SH-SY5Y (cell line): ENCODE results near the gene STAM.

ENCODE experiments used
- GATA2 ChIP-seq: IDR thresholded peaks from 2 replicates; pipeline ENCODE4 v1.6.1; 2011; ENCODE audit warnings: mild to moderate bottlenecking, low read depth, low read length
- GATA3 ChIP-seq: IDR thresholded peaks from 2 replicates; pipeline ENCODE4 v1.6.1; 2011; ENCODE audit warnings: low read depth, mild to moderate bottlenecking, low read length, moderate library complexity

Gene STAM

GRCh38 chr10:17683541-17683940 lies 39.6 kb downstream of the STAM start:
- TF ChIP-seq GATA3 = no peak
- no peak for TF ChIP-seq GATA2

GRCh38 chr10:17684537-17684936 lies 40.6 kb downstream of the STAM start:
- TF ChIP-seq GATA3 (no peak), GATA2 (no peak)

- TF ChIP-seq GATA2 = no peak
- TF ChIP-seq GATA3 = no peak
Measured at GRCh38 chr10:17685233-17685840, 41.4 kb downstream of the STAM start.

- TF ChIP-seq GATA3 (no peak), GATA2 (no peak)
Measured at GRCh38 chr10:17687117-17687831, 43.3 kb downstream of the STAM start.

- TF ChIP-seq GATA2 (no peak), GATA3 (no peak)
Measured at GRCh38 chr10:17689137-17689536, 45.2 kb downstream of the STAM start.

GRCh38 chr10:17693009-17693408 lies 49.1 kb downstream of the STAM start:
- TF ChIP-seq GATA2 (no peak), GATA3 (no peak)

GRCh38 chr10:17698696-17699095 lies 54.7 kb downstream of the STAM start:
- no peak for TF ChIP-seq GATA3
- no peak for TF ChIP-seq GATA2

- TF ChIP-seq GATA2 (no peak), GATA3 (no peak)
Measured at GRCh38 chr10:17701301-17701700, 57.4 kb downstream of the STAM start.

- no peak for TF ChIP-seq GATA2
- TF ChIP-seq GATA3 = no peak
Measured at GRCh38 chr10:17703706-17704105, 59.8 kb downstream of the STAM start.

- TF ChIP-seq GATA2 (no peak), GATA3 (no peak)
Measured at GRCh38 chr10:17708821-17709220, 64.9 kb downstream of the STAM start.

GRCh38 chr10:17709492-17709891 lies 65.5 kb downstream of the STAM start:
- no peak for TF ChIP-seq GATA3
- no peak for TF ChIP-seq GATA2

- no peak for TF ChIP-seq GATA3
- no peak for TF ChIP-seq GATA2
Measured at GRCh38 chr10:17710181-17710580, 66.2 kb downstream of the STAM start.

- no peak for TF ChIP-seq GATA2
- no peak for TF ChIP-seq GATA3
Measured at GRCh38 chr10:17712053-17712452, 68.1 kb downstream of the STAM start.

GRCh38 chr10:17712717-17713471 lies 68.9 kb downstream of the STAM start:
- TF ChIP-seq GATA2 (no peak), GATA3 (no peak)

GRCh38 chr10:17713758-17714157 lies 69.8 kb downstream of the STAM start:
- no peak for TF ChIP-seq GATA2
- TF ChIP-seq GATA3 = no peak

GRCh38 chr10:17716161-17716560 lies 72.2 kb downstream of the STAM start:
- TF ChIP-seq GATA3 (no peak), GATA2 (no peak)
